DMS153 (cell line): ENCODE data around the gene TECPR1.
A peak's percentile ranks its signal among the peaks of the same experiment; 100 is the strongest.

Experiments used
- DNase-seq: peaks from one replicate; lab custom pipeline; 2025; lab: John Stamatoyannopoulos, UW

Gene TECPR1

DNA sequence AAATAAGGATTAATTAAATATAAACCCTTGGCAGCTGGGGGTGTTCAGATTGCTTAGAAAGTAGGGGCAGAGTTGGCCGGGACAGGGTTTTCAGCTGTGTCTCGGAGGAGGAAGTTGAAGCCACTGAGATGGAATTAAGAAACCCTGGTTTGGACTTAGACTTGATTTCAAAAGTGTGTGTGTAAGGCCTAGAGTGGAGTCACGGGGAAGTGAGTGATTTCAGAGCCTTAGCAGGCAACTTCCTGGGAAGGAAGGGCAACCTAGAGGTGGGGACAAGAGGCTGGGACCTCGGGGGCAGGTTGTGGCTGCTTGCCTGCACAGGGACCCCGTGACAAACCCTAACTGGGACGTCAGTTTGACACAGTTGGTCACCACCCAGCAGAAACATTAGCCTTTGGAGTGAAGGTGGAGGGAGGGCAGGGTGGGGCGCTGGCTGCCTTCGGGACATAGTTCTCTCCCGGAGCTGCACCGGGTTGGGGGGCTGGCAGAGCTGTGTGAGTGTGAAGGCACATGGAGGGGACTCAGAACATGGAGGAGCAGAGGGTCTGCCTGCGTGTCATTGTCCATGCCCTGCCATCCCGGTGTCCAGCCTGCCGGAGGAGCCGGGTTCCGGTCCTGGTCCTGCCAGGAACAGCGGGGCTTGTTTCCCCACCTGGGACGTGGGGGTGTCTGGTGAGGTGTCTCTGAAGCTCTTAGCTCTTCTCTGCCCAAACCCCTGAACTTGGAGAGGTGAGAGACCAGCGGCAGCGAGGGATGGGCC is 31.3 kb upstream of the TECPR1 start:
- DNase-seq = no peak

- no peak for DNase-seq
Measured at GRCh38 chr7:98282703-98283102, 30.7 kb upstream of the TECPR1 start.

- no peak for DNase-seq
Measured at GRCh38 chr7:98281757-98282606, 29.9 kb upstream of the TECPR1 start.

GRCh38 chr7:98280791-98281756 is 29.0 kb upstream of the TECPR1 start, which contains the start of gene BRI3:
TSS of gene BRI3 (plus strand) at chr7:98281686. CDS start at chr7:98281796, 110 bp downstream.
- peak; percentile 86 for DNase-seq

DNA sequence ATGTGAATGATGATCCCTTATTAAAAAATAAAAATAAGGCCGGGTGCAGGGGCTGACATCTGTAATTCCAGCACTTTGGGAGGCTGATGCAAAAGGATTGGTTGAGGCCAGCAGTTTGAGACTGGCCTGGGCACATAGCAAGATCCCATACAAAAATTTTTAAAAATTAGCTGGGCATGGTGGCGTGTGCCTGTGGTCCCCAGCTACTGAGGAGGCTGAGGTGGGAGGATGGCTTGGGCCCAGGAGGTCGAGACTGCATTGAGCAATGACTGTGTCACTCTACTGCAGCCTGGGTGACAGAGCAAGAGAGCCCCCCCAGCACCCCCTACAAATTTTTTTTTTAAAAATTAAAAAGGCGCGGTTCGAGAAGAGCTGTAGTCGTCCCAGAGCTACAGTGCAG is 28.3 kb upstream of the TECPR1 start:
- DNase-seq = no peak

DNA sequence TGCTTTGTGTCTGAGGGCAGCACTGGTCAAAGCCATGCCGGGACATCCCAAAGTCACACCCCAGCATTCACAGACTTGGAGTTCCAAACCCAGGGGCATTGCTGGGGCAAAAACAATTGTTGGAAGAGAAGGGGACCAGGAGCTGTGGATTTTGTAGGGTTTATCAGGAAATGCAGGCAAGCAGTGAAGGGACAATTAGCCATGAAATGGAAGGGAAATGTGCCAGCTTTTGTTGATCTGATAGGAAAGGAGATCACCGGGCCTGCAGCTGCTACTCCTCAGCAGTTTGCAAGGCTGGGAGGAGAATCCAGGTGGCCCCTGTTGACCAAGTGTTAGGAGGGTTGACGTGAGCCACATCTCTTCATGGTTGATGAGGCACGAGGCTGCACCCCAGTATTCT is 26.9 kb upstream of the TECPR1 start:
- DNase-seq = peak; percentile 17

- no peak for DNase-seq
Measured at GRCh38 chr7:98278408-98278807, 26.4 kb upstream of the TECPR1 start.

- DNase-seq = no peak
Measured at GRCh38 chr7:98276241-98276761, 24.3 kb upstream of the TECPR1 start.

DNA sequence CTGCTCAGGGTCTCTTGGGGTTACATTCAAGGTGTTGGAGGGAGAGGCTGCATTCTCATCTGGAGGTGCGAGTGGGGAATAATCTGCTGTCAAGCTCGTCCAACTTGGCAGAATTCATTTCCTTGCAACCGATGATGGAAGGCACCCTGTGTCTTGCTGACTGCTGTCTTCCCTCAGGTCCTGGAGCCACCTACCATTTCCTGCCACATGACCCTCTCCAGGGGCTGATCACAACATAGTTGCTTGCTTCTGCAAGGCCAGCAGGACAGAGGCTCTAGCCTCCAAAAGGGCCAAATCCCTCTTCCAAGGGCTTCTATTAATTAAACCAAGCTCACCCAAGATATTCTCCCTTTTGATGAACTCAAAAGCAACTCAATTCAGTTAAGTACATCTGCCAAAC is 15.3 kb upstream of the TECPR1 start:
- no peak for DNase-seq

GRCh38 chr7:98266840-98267239 is 14.8 kb upstream of the TECPR1 start:
- DNase-seq = no peak

GRCh38 chr7:98265841-98266271 is 13.8 kb upstream of the TECPR1 start:
- DNase-seq = no peak

- DNase-seq = no peak
Measured at GRCh38 chr7:98257701-98258100, 5.7 kb upstream of the TECPR1 start.

- DNase-seq = no peak
Measured at GRCh38 chr7:98256431-98256830, 4.4 kb upstream of the TECPR1 start.

- DNase-seq = no peak
Measured at GRCh38 chr7:98254951-98255610, 3.0 kb upstream of the TECPR1 start.

DNA sequence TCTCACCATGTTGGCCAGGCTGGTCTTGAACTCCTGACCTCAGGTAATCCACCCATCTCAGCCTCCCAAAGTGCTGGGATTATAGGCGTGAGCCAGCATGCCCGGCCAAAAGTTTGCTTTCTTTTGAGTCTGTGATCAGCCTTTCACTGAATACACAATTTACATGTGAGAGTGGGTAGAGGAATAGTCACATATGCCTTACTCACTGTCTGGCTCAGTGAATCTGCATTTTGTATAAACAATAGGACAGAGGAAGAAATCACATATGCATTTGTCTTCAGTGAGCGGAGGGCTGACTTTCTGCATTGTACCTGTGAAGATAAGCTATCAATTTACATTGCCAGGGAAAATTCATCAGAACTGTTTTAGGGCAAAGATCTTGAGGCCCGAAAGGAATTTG is 2.5 kb upstream of the TECPR1 start:
- DNase-seq = no peak

DNA sequence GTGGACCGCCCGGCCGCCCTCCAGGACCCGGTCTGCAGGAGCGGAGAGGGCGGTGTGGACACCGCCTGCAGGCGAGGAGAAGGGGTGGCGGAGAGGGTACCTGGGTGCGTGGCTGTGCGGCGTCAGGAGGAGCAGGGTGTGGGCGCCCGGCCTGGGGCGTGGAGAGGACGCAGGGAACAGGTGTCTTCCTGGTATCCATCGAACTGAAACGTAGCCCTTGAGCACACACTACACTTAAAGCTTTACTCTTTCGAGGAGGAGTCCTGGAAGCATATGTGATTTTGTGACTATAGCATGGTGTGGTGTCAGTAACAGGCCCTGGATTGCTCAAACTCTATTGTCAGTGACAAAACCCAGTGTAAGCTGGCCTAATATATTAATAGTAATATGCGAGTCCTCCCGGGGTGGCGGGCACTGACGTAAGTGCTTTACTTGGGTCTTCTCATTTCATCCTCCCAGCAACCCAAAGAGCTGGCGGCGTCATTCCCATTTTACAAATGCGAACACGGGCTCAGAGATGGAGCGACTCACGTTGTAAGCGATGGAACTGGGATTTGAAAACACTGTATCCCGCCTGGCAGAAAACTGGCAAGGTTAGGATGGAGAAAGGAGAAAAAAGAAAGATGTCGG is 508 bp upstream of the TECPR1 start:
- DNase-seq = no peak

DNA sequence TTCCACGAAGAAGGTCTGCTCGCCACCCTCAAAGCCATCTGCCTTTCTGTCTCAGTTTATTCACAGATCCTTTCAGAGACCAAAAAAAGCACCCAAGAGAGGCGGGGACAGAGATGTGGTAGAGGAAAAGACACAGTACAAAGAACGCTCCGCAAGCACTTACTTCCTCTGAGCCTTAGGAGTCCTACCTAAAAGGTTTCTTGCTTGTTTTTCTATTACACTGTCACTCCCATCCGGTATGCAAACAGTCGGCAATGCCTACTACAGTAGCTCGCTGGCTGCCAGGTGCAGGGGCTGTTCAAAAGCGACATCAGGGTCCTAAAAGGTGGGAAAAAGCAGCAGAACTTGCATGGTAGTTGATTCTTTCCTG is 816 bp downstream of the TECPR1 start:
- DNase-seq = no peak

GRCh38 chr7:98250789-98251188 is 1.2 kb downstream of the TECPR1 start:
- peak; percentile 28 for DNase-seq

GRCh38 chr7:98249106-98249505 is 2.9 kb downstream of the TECPR1 start:
- DNase-seq = no peak

GRCh38 chr7:98248156-98248555 is 3.9 kb downstream of the TECPR1 start:
- DNase-seq = no peak

DNA sequence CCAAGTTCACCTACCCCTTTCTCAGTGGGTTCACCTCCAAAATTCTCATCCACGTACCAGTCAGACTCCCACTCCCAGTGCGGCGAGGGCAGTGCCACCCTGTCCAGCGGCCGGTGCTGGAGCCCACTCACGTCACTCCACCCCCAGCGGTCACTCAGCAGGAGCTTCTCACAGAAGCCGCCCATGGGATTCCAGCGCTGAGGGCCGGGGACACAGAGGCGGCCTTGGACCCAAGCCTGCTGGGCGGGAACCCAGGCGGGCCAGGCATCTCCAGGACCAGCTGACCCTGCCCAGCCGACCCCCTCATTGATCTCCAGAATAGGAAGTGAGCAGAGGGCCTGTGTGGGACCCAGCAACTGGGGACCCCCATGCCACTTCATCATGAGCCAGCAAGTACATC is 7.2 kb downstream of the TECPR1 start:
- DNase-seq = no peak
